Gastroesophageal sphincter (tissue), 4 donors: Measurements from ENCODE around the gene ACTN4. TPM values are rescaled to one million over a fixed set of nuclear protein-coding genes. Genes with fewer than 3 reads are reported as not detected.

Experiments used
- ATAC-seq: fragments of 150-250 bp; one replicate; pipeline ENCODE4 v1.9.1; 2016; ENCODE audit warnings: mild to moderate bottlenecking, moderate library complexity
- H3K27ac ChIP-seq, 4 donors: fragments of 200-600 bp; sonication (generic) in 3 of 4; 1 replicate in 3 of 4; 2 replicates in 1 of 4; pipeline ENCODE4 v1.5.1; 2016 to 2019
- H3K27me3 ChIP-seq: fragments of 200-600 bp; sonication (generic); one replicate; pipeline ENCODE4 v1.5.1; 2019
- H3K36me3 ChIP-seq, 2 donors: fragments of 200-600 bp; sonication (generic); one replicate each; pipeline ENCODE4 v1.5.1; 2019; ENCODE audit warnings: control low read depth in 1 of 2
- H3K4me1 ChIP-seq, 3 donors: fragments of 200-600 bp; sonication (generic); 1 replicate in 2 of 3; 2 replicates in 1 of 3; pipeline ENCODE4 v1.5.1; 2016 to 2019; ENCODE audit warnings: control low read depth in 2 of 3
- H3K4me3 ChIP-seq, 2 donors: fragments of 200-600 bp; sonication (generic); one replicate each; pipeline ENCODE4 v1.5.1; 2019; ENCODE audit warnings: mild to moderate bottlenecking in 1 of 2, moderate library complexity in 1 of 2
- H3K9me3 ChIP-seq, 3 donors: fragments of 200-600 bp; sonication (generic); one replicate each; pipeline ENCODE4 v1.5.1; 2017 to 2019; ENCODE audit warnings: control low read depth in 2 of 3
- CTCF ChIP-seq, 4 experiments: fragments of 200-600 bp in 2 of 4; fragments of 450-650 bp in 2 of 4; sonication (generic) in 1 of 4; IDR thresholded peaks; one replicate each; pipeline ENCODE4 v1.5.1; 2017 to 2019; ENCODE audit warnings: antibody characterized with exemption in 4 of 4, mild to moderate bottlenecking in 2 of 4, moderate library complexity in 2 of 4
- EP300 ChIP-seq: sonication (generic); formaldehyde crosslinking; IDR thresholded peaks from one replicate; pipeline ENCODE4 v1.6.1; 2017; ENCODE audit warnings: antibody characterized with exemption, mild to moderate bottlenecking
- POLR2A ChIP-seq, 2 donors: fragments of 450-650 bp; IDR thresholded peaks; one replicate each; pipeline ENCODE4 v1.6.1; 2017; ENCODE audit warnings: antibody characterized with exemption in 2 of 2, mild to moderate bottlenecking in 2 of 2, moderate library complexity in 1 of 2
- POLR2AphosphoS5 ChIP-seq: sonication (generic); formaldehyde crosslinking; IDR thresholded peaks from one replicate; pipeline ENCODE4 v1.6.1; 2017; ENCODE audit warnings: antibody characterized with exemption
- WGBS, 2 donors: methylation state at CpG; one replicate each; pipeline ENCODE4 v1.1.5; 2018; ENCODE audit warnings: low coverage in 1 of 2; 5-methylcytosine and 5-hydroxymethylcytosine counted together
- total RNA-seq, 4 donors: library from RNA; depleted of rRNA; stranded (reverse); fragments of >200 nt; gene quantifications; one replicate each; pipeline ENCODE4 v1.1.0, GENCODE V29; 2016

The ACTN4 gene
- total RNA-seq, 4 donors from 2014 or later: 337 to 938 (median 507) TPM

- Histone ChIP-seq H3K9me3 (no peaks in the 10 kb centered on the region), H3K36me3 (peaks cover 0 to 100% of the 10 kb centered on the region in 2 donors), H3K4me3 (no peak overlapping the region), H3K4me1 (peaks cover 0 to 67% (median 3%) of the 10 kb centered on the region in 3 donors), H3K27me3 (no peaks in the 10 kb centered on the region), H3K27ac (peak overlapping the region in 3 of 4 donors; percentile 74 to 97 (median 76))
- 20 to 49% methylated on average over 2 to 11 of the region's 17 CpGs for WGBS, 2 donors
- TF ChIP-seq EP300: no peak
- TF ChIP-seq POLR2A (IDR thresholded peaks at IDR 0.05): no peak
- TF ChIP-seq CTCF (IDR thresholded peaks at IDR 0.05): no peak
- ATAC-seq: peak; percentile 17
These were observed 74.7 kb downstream of the ACTN4 start for GRCh38 chr19:38721979-38722773.

GRCh38 chr19:38722947-38723605, 75.6 kb downstream of the ACTN4 start:
- Histone ChIP-seq H3K9me3 (no peaks in the 10 kb centered on the region), H3K36me3 (peaks cover 0 to 100% of the 10 kb centered on the region in 2 donors), H3K27ac (peak overlapping the region in 3 of 4 donors; percentile 74 to 97 (median 76)), H3K4me1 (peaks cover 0 to 72% (median 3%) of the 10 kb centered on the region in 3 donors), H3K27me3 (no peaks in the 10 kb centered on the region), H3K4me3 (no peak overlapping the region)
- TF ChIP-seq CTCF (IDR thresholded peaks at IDR 0.05) (no peak), EP300 (no peak), POLR2A (IDR thresholded peaks at IDR 0.05) (no peak), POLR2AphosphoS5 (no peak)
- ATAC-seq: no peak
- WGBS, 2 donors: 82% methylated on average over 3 of the region's 10 CpGs; no CpG with 5 or more reads in 1 of the 2 donors

- peaks cover 0 to 100% of the 10 kb centered on the region in 2 donors for H3K36me3 ChIP-seq
- H3K4me1 ChIP-seq: peaks cover 0 to 72% (median 3%) of the 10 kb centered on the region in 3 donors
- no peak for ATAC-seq
- WGBS, 2 donors: 90% methylated on average over 2 of the region's 11 CpGs; no CpG with 5 or more reads in 1 of the 2 donors
- H3K4me3 ChIP-seq: no peak overlapping the region
- H3K9me3 ChIP-seq: no peaks in the 10 kb centered on the region
- peak overlapping the region in 3 of 4 donors; percentile 74 to 97 (median 76) for H3K27ac ChIP-seq
- TF ChIP-seq POLR2A (IDR thresholded peaks at IDR 0.05) (no peak), POLR2AphosphoS5 (no peak), EP300 (no peak), CTCF (IDR thresholded peaks at IDR 0.05) (no peak)
- H3K27me3 ChIP-seq: no peaks in the 10 kb centered on the region
These were observed 76.1 kb downstream of the ACTN4 start for GRCh38 chr19:38723606-38723965.

- Histone ChIP-seq H3K9me3 (no peaks in the 10 kb centered on the region), H3K4me3 (no peak overlapping the region), H3K27ac (peak overlapping the region in 2 of 4 donors; percentile 74 to 97), H3K4me1 (peaks cover 0 to 72% (median 3%) of the 10 kb centered on the region in 3 donors), H3K36me3 (peaks cover 0 to 100% of the 10 kb centered on the region in 2 donors), H3K27me3 (no peaks in the 10 kb centered on the region)
- ATAC-seq: no peak
- no CpG with 5 or more reads among the region's 42 CpGs for WGBS, 2 donors
- TF ChIP-seq POLR2A (IDR thresholded peaks at IDR 0.05) (no peak), CTCF (IDR thresholded peaks at IDR 0.05) (no peak), POLR2AphosphoS5 (no peak), EP300 (no peak)
These were observed 76.8 kb downstream of the ACTN4 start for GRCh38 chr19:38723990-38724854.
